SK-N-MC (cell line): ENCODE data around the gene ADIRF.
"Not testable (repeated sequence)": the region's sequence is repeated elsewhere in the genome, so short reads cannot be mapped to it uniquely, and the experiment has no call there.

Experiments
- EZH2 ChIP-seq: fragments of 200-600 bp; sonication (generic); IDR thresholded peaks from one replicate; pipeline ENCODE4 v1.6.1; 2017; ENCODE audit warnings: antibody characterized with exemption
- POLR2AphosphoS5 ChIP-seq: IDR thresholded peaks from 2 replicates; pipeline ENCODE4 v1.6.1; 2012; ENCODE audit warnings: mild to moderate bottlenecking, low read depth, low read length, borderline replicate concordance

DNA sequence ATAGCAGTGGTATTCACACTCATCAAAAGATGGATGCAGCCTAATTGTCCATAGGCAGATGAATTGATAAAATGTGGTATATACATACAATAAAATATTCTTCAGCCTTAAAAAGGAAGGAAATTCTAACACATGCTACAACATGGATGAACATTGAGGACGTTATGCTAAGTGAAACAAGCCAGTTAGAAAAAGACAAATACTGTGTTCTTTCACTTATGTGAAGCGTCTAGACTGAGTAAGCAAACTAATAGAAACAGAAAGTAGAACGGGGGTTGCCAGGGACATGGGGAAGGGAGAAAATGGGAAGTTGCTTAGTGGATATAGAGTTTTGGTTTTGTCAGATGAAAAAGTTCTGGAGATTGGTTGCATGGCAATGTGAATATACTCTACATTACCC lies 45.2 kb downstream of the ADIRF start:
- not testable (repeated sequence) for TF ChIP-seq EZH2, POLR2AphosphoS5
